Rectal smooth muscle tissue (tissue), 1 donor: ENCODE data around the gene WDFY3.

ENCODE experiments used
- H3K27ac ChIP-seq: one replicate; pipeline ENCODE4 v1.7.0; 2013; ENCODE audit warnings: low read depth, low read length, inconsistent platforms
- H3K27me3 ChIP-seq: one replicate; pipeline ENCODE4 v1.7.0; 2013; ENCODE audit warnings: low read length; ENCODE audit not compliant: control insufficient read depth, insufficient read depth
- H3K36me3 ChIP-seq: one replicate; pipeline ENCODE4 v1.7.0; 2013; ENCODE audit warnings: low read length; ENCODE audit not compliant: control insufficient read depth, insufficient read depth
- H3K4me1 ChIP-seq: one replicate; pipeline ENCODE4 v1.7.0; 2013; ENCODE audit warnings: low read length; ENCODE audit not compliant: control insufficient read depth, insufficient read depth
- H3K4me3 ChIP-seq: one replicate; pipeline ENCODE4 v1.7.0; 2013; ENCODE audit warnings: low read length
- H3K9ac ChIP-seq: one replicate; pipeline ENCODE4 v1.7.0; 2013; ENCODE audit warnings: low read length

Gene WDFY3

GRCh38 chr4:84740057-84740456 is 226.4 kb downstream of the WDFY3 start:
- Histone ChIP-seq H3K9ac (no peak overlapping the region), H3K4me3 (no peak overlapping the region), H3K27me3 (no peaks in the 10 kb centered on the region), H3K27ac (no peak overlapping the region), H3K36me3 (peaks cover 7% of the 10 kb centered on the region), H3K4me1 (no peaks in the 10 kb centered on the region)

GRCh38 chr4:84738622-84739021 is 227.9 kb downstream of the WDFY3 start:
- H3K9ac ChIP-seq, result no peak overlapping the region
- no peak overlapping the region for H3K27ac ChIP-seq
- H3K4me3 ChIP-seq, result no peak overlapping the region
- H3K36me3 ChIP-seq, result peaks cover 7% of the 10 kb centered on the region
- no peaks in the 10 kb centered on the region for H3K27me3 ChIP-seq
- H3K4me1 ChIP-seq, result no peaks in the 10 kb centered on the region

- H3K4me1 ChIP-seq, result no peaks in the 10 kb centered on the region
- no peak overlapping the region for H3K9ac ChIP-seq
- H3K27me3 ChIP-seq, result no peaks in the 10 kb centered on the region
- no peak overlapping the region for H3K4me3 ChIP-seq
- peaks cover 10% of the 10 kb centered on the region for H3K36me3 ChIP-seq
- H3K27ac ChIP-seq, result no peak overlapping the region
Measured at GRCh38 chr4:84737656-84738055, 228.8 kb downstream of the WDFY3 start.

DNA sequence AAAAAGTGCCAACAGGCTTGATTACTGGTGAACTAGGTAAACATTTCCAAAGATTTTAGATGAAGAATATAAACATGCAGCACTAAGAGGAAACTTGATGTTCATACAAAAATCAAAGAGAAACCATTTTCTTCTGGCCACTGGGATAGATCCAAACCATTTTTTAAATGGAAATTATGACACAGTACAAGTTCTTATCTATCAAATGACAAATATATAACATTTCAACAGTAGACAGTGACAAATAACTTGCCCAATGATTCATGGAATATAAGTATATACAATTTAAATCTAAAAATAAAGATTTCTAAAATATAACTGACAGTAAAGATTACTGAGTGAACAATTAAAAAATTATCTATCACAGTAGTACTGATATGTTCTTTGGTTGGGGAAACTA is 232.5 kb downstream of the WDFY3 start:
- H3K4me1 ChIP-seq, result no peaks in the 10 kb centered on the region
- H3K27ac ChIP-seq, result no peak overlapping the region
- no peak overlapping the region for H3K9ac ChIP-seq
- H3K4me3 ChIP-seq, result no peak overlapping the region
- H3K27me3 ChIP-seq, result no peaks in the 10 kb centered on the region
- H3K36me3 ChIP-seq, result peaks cover 9% of the 10 kb centered on the region

- no peak overlapping the region for H3K9ac ChIP-seq
- H3K27me3 ChIP-seq, result no peaks in the 10 kb centered on the region
- peaks cover 9% of the 10 kb centered on the region for H3K36me3 ChIP-seq
- no peaks in the 10 kb centered on the region for H3K4me1 ChIP-seq
- no peak overlapping the region for H3K27ac ChIP-seq
- H3K4me3 ChIP-seq, result no peak overlapping the region
Measured at GRCh38 chr4:84733343-84734033, 233.0 kb downstream of the WDFY3 start.

DNA sequence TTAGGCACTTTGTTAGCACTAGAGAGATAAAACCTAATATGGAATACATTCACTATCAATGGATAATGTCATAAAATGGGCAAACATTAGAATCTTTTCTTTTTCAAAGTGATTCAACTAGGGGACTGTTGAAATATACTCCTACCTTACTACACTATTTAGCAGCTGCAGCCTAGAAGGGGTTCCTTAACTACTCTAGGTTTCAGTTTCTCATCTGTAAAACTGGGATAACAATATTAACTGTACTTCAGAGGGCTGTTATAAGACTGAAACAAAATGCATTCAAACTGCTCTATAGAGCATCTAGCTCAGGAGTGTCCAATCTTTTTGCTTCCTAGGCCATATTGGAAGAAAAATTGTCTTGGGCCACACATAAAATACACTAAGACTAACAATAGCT is 236.1 kb downstream of the WDFY3 start:
- H3K36me3 ChIP-seq, result peaks cover 7% of the 10 kb centered on the region
- no peaks in the 10 kb centered on the region for H3K27me3 ChIP-seq
- H3K27ac ChIP-seq, result no peak overlapping the region
- no peaks in the 10 kb centered on the region for H3K4me1 ChIP-seq
- H3K4me3 ChIP-seq, result no peak overlapping the region
- no peak overlapping the region for H3K9ac ChIP-seq

GRCh38 chr4:84727491-84727890 is 239.0 kb downstream of the WDFY3 start:
- peaks cover 2% of the 10 kb centered on the region for H3K36me3 ChIP-seq
- no peak overlapping the region for H3K4me3 ChIP-seq
- H3K27ac ChIP-seq, result no peak overlapping the region
- H3K4me1 ChIP-seq, result no peaks in the 10 kb centered on the region
- H3K27me3 ChIP-seq, result no peaks in the 10 kb centered on the region
- no peak overlapping the region for H3K9ac ChIP-seq

DNA sequence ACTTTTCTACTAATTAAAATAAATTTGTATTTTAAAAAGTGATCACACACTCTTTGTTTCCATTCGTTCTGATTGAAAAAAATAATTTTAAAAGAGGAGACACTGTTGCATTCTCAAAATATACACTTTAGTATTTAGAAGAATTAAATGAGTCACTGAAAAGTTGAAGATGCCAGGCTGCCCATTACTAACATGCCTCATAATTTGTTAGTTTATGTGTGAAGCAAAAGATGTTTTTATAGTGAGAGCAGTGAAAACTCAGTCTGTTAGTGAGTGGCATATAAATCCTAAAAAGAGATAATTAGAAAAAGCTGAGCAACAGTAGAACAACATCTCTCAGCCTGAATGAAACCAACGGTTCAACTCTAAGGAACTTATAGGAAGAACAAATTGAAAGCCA is 240.1 kb downstream of the WDFY3 start:
- Histone ChIP-seq H3K4me3 (no peak overlapping the region), H3K36me3 (peaks cover 2% of the 10 kb centered on the region), H3K9ac (no peak overlapping the region), H3K27ac (no peak overlapping the region), H3K27me3 (no peaks in the 10 kb centered on the region), H3K4me1 (no peaks in the 10 kb centered on the region)

- Histone ChIP-seq H3K9ac (no peak overlapping the region), H3K36me3 (peaks cover 4% of the 10 kb centered on the region), H3K27me3 (no peaks in the 10 kb centered on the region), H3K4me1 (no peaks in the 10 kb centered on the region), H3K27ac (no peak overlapping the region), H3K4me3 (no peak overlapping the region)
Measured at GRCh38 chr4:84722720-84723119, 243.8 kb downstream of the WDFY3 start.

- Histone ChIP-seq H3K9ac (no peak overlapping the region), H3K27me3 (no peaks in the 10 kb centered on the region), H3K27ac (no peak overlapping the region), H3K36me3 (peaks cover 4% of the 10 kb centered on the region), H3K4me1 (no peaks in the 10 kb centered on the region), H3K4me3 (no peak overlapping the region)
Measured at GRCh38 chr4:84719115-84719514, 247.4 kb downstream of the WDFY3 start.

DNA sequence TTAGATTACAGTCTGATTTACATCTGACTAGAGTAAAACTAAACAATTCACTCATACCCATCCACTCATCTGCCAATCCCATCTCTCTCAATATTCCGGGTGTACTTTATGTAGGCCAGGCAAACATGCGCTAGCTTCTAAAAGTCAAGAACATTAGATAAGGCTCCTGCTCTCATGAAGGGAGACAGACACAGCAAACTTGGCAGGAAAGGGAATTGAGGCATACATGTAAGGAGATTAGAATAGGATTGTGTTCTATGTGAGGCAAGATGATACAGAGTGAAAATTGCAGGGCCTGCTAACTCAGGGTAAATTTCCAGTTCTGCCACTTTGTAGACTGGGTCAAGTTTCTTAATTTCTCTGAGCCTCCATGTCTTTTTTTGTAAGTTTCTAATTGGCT is 247.8 kb downstream of the WDFY3 start:
- H3K27me3 ChIP-seq, result no peaks in the 10 kb centered on the region
- no peak overlapping the region for H3K27ac ChIP-seq
- no peak overlapping the region for H3K9ac ChIP-seq
- no peaks in the 10 kb centered on the region for H3K4me1 ChIP-seq
- peaks cover 4% of the 10 kb centered on the region for H3K36me3 ChIP-seq
- H3K4me3 ChIP-seq, result no peak overlapping the region

DNA sequence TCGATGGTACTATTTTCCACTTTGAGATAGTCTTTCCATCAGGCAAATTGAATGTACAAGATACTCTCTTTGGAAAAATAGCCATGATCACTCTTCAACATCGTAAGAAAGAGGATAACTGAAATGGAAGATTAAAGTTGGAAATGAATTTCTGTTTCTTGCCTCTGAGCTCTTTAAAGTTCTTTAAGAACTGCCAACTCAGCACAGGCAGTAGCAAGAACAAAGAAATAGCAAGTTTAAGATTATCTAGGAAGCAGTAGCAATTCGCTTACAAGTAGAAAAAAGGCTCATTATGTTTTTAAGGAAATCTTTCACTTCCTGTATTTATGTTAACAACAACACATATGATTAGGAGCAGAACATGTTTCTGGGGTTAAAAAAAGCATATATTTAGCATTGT is 255.9 kb downstream of the WDFY3 start:
- no peaks in the 10 kb centered on the region for H3K27me3 ChIP-seq
- H3K4me3 ChIP-seq, result no peak overlapping the region
- no peak overlapping the region for H3K9ac ChIP-seq
- no peak overlapping the region for H3K27ac ChIP-seq
- H3K4me1 ChIP-seq, result no peaks in the 10 kb centered on the region
- H3K36me3 ChIP-seq, result peaks cover 6% of the 10 kb centered on the region

DNA sequence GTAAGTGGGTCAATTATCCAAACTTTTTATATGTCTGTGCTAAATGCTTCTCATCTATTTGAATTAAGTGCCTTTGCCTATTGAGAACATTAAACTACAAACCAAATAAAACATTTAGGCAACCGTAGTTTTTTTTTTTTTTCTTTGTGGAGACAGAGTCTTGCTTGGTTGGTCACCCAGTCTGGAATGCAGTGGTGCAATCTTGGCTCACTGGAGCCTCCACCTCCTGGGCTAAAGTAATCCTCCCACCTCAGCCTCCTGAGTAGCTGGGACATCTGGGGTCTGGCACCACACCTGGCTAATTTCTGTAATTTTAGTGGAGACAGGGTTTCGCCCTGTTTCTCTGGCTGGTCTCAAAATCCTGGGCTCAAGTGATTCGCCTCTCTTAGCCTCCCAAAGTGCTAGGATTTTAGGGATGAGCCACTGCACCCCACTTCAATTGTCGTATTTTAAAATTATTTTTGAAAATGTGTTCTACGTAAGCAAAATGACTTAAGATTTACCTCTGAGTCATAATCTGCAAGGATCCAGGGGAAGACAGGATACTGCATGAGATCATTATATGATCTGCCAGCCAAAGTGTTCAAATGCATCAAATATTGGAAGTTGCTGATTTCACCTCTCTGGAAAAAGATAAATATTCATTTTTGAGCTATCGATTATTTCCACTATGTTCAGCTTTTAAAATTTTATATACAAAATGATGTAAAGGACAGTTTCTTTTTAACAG is 257.9 kb downstream of the WDFY3 start:
- no peak overlapping the region for H3K9ac ChIP-seq
- no peak overlapping the region for H3K4me3 ChIP-seq
- no peaks in the 10 kb centered on the region for H3K27me3 ChIP-seq
- peaks cover 6% of the 10 kb centered on the region for H3K36me3 ChIP-seq
- H3K4me1 ChIP-seq, result no peaks in the 10 kb centered on the region
- H3K27ac ChIP-seq, result no peak overlapping the region
